Epithelial cell of proximal tubule (primary cell): ENCODE results near the gene ZNF555. TPM values are rescaled to one million over a fixed set of nuclear protein-coding genes. Genes with fewer than 3 reads are reported as not detected.

ENCODE experiments used
- DNase-seq: peaks from one replicate; pipeline ENCODE4 v3.0.0-alpha.2; 2011; ENCODE audit warnings: low read depth
- H3K4me3 ChIP-seq: 2 replicates; pipeline ENCODE4 v1.5.1; 2011; ENCODE audit warnings: low read depth, mild to moderate bottlenecking, low read length
- CTCF ChIP-seq: conservative IDR thresholded peaks from 2 replicates; pipeline ENCODE4 v1.5.1; 2012; ENCODE audit warnings: low read depth, mild to moderate bottlenecking, low read length
- total RNA-seq: library from RNA; depleted of rRNA; stranded (reverse); fragments of >200 nt; gene quantifications from 2 replicates; pipeline ENCODE4 v1.2.3, GENCODE V29; 2015

Gene ZNF555
- total RNA-seq, 1 donor from 2014 or later, result 2.9 TPM

- no peak for DNase-seq
- H3K4me3 ChIP-seq, result no peak overlapping the region
- TF ChIP-seq CTCF, result no peak
Observed at GRCh38 chr19:2803486-2804155, 37.7 kb upstream of the ZNF555 start.

GRCh38 chr19:2804156-2805004 lies 36.9 kb upstream of the ZNF555 start:
- no peak overlapping the region for H3K4me3 ChIP-seq
- TF ChIP-seq CTCF, result no peak
- DNase-seq, result no peak

- DNase-seq, result no peak
- no peak overlapping the region for H3K4me3 ChIP-seq
- no peak for TF ChIP-seq CTCF
Observed at GRCh38 chr19:2805261-2805900, 35.9 kb upstream of the ZNF555 start.

GRCh38 chr19:2805991-2806649 lies 35.2 kb upstream of the ZNF555 start:
- DNase-seq, result no peak
- H3K4me3 ChIP-seq, result no peak overlapping the region
- TF ChIP-seq CTCF, result no peak

- no peak overlapping the region for H3K4me3 ChIP-seq
- no peak for DNase-seq
- TF ChIP-seq CTCF, result no peak
Observed at GRCh38 chr19:2806736-2807378, 34.4 kb upstream of the ZNF555 start.

GRCh38 chr19:2807379-2808128 lies 33.7 kb upstream of the ZNF555 start:
- TF ChIP-seq CTCF, result no peak
- H3K4me3 ChIP-seq, result no peak overlapping the region
- DNase-seq, result no peak
